Esophagus squamous epithelium (tissue), 4 donors: ENCODE results near the gene ZNF431.

ENCODE experiments used
- CTCF ChIP-seq, 6 experiments: fragments of 450-650 bp in 4 of 6; fragments of 200-600 bp in 2 of 6; sonication (generic) in 2 of 6; IDR thresholded peaks; one replicate each; pipeline ENCODE4 v1.5.1; 2016 to 2019; ENCODE audit warnings: antibody characterized with exemption in 6 of 6, mild to moderate bottlenecking in 4 of 6, moderate library complexity in 4 of 6
- POLR2A ChIP-seq, 4 donors: fragments of 450-650 bp; IDR thresholded peaks; one replicate each; pipeline ENCODE4 v1.6.1; 2017; ENCODE audit warnings: antibody characterized with exemption in 4 of 4, mild to moderate bottlenecking in 4 of 4, moderate library complexity in 3 of 4

DNA sequence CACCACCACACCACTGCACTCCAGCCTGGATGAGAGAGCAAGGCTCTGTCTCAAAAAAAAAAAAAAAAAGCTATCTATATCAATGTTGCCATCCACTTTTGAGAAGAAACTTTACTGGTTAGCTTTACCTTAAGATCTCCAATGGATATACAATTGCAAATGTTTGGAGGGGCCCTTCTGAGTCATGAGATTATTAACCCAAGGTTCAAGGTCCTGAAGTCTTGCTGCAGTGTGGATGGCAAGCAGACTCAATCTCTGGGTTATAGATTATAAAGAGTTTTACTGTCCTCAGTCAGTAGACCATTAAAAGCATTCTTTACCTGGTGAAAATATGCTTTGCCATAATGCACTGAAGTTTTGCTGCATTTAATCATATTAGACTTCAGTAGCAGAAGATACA is 3.7 kb upstream of the ZNF431 start:
- no peak for TF ChIP-seq CTCF (IDR thresholded peaks at IDR 0.05)
- TF ChIP-seq POLR2A (IDR thresholded peaks at IDR 0.05) = no peak
